Pancreas (tissue), 10 donors: ENCODE data around the gene MMS22L. TPM values are rescaled to one million over a fixed set of nuclear protein-coding genes. Genes with fewer than 3 reads are reported as not detected.

Experiments used
- ATAC-seq, 4 donors: fragments of 200-7000 bp; cut with Tn5 transposase; one replicate each; pipeline versions ENCODE4 v1.8.0 to v1.9.1; 2020; ENCODE audit warnings: mild to moderate bottlenecking in 4 of 4, moderate library complexity in 4 of 4
- DNase-seq, 6 donors: peaks; one replicate each; pipeline ENCODE4 v3.0.0-alpha.2; 2020
- FAIRE-seq: peaks from 2 replicates; lab custom pipeline; 2012; peaks lifted over from hg19 to GRCh38; lab: Jason Lieb, UNC
- H3K27ac ChIP-seq, 4 donors: fragments of 200-600 bp; sonication (generic); 1 replicate in 3 of 4; 2 replicates in 1 of 4; pipeline versions ENCODE4 v1.5.0 to v1.8.0; 2020
- H3K27me3 ChIP-seq, 4 donors: fragments of 200-600 bp; one replicate each; pipeline ENCODE4 v1.8.0; 2021
- H3K36me3 ChIP-seq, 3 donors: fragments of 200-600 bp; sonication (generic) in 1 of 3; one replicate each; pipeline versions ENCODE4 v1.5.0 to v1.8.0; 2020 to 2021
- H3K4me1 ChIP-seq, 3 donors: fragments of 200-600 bp; one replicate each; pipeline ENCODE4 v1.8.0; 2021
- H3K4me3 ChIP-seq, 4 donors: fragments of 200-600 bp; sonication (generic) in 2 of 4; one replicate each; pipeline versions ENCODE4 v1.5.0 to v1.8.0; 2020 to 2021
- H3K9me3 ChIP-seq, 4 donors: fragments of 200-600 bp; one replicate each; pipeline ENCODE4 v1.8.0; 2021
- WGBS, 2 donors: extraction: QIAGEN DNeasy Blood & Tissue Kit; methylation state at CpG; one replicate each; pipeline ENCODE4 v1.1.7; 2013; 5-methylcytosine and 5-hydroxymethylcytosine counted together
- intact Hi-C, 3 donors: fragments of 100-400 bp; cut with DNase I; formaldehyde crosslinking; loops; one replicate each; pipeline versions ENCODE4 v1.11.1 to v1.14.2; 2022
- polyA plus RNA-seq, 2 donors: library from polyadenylated mRNA; stranded (reverse); fragments of 200-250 nt; gene quantifications; one replicate each; pipeline ENCODE4 v1.2.3, GENCODE V29; 2013
- total RNA-seq, 6 donors: library from RNA; stranded (reverse); fragmentation: NEBNext Ultra II Directional in 4 of 6; extraction: Animal tissue kit (Norgen Biotek cat#: 25700) in 4 of 6; gene quantifications; one replicate each; pipeline versions ENCODE4 v1.2.1 to v1.2.4, GENCODE V29; 2021 to 2023
- TF ChIP-seq, protein P1 (sequence below), 4 donors: fragments of 200-600 bp; sonication (generic) in 3 of 4; IDR thresholded peaks; one replicate each; pipeline versions ENCODE4 v1.5.0 to v1.8.0; 2021; ENCODE audit warnings: antibody characterized with exemption in 4 of 4
- donor health status: healthy with polysubstance abuse.
- donor health status: DM: no; HTN: no; CAD: no; lungs with moderate emphysema.
- donor health status: DM: no; HTN: no; CAD: no.
- donor health status: control.
- donor health status: control.
- donor health status: Bipolar disorder and iron deficiency.
- donor health status: DM: yes; HTN: yes; CAD: no.
- donor health status: DM: no; HTN: no; CAD: no.
- donor health status: DM: no; HTN: no; CAD: no.
- donor health status: DM: yes; HTN: yes; CAD: no.

The MMS22L gene
- total and polyA plus RNA-seq, 8 donors: 0.84 to 5.0 (median 2.9) TPM

DNA sequence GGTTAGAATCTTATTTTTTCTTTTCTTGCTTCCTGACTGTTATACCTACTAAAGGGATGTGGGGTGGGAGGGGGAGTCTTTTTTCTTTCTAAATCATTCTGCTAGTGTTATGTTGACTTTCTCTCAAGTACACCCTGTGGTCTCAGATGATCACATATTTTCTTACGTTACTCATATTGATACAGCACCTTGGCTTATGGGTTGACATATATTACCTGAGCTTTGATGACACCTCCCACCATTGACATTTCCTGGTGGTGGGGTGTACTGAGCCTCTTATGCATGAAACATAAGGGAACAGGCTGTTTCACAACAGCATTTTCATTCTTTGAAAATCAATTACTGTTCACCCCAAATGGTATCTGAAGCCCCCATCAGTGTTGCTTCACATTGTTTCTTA is 169.8 kb downstream of the MMS22L start:
- TF ChIP-seq, protein P1, sequence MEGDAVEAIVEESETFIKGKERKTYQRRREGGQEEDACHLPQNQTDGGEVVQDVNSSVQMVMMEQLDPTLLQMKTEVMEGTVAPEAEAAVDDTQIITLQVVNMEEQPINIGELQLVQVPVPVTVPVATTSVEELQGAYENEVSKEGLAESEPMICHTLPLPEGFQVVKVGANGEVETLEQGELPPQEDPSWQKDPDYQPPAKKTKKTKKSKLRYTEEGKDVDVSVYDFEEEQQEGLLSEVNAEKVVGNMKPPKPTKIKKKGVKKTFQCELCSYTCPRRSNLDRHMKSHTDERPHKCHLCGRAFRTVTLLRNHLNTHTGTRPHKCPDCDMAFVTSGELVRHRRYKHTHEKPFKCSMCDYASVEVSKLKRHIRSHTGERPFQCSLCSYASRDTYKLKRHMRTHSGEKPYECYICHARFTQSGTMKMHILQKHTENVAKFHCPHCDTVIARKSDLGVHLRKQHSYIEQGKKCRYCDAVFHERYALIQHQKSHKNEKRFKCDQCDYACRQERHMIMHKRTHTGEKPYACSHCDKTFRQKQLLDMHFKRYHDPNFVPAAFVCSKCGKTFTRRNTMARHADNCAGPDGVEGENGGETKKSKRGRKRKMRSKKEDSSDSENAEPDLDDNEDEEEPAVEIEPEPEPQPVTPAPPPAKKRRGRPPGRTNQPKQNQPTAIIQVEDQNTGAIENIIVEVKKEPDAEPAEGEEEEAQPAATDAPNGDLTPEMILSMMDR (IDR thresholded peaks at IDR 0.05): no peak
- no peak for DNase-seq
- FAIRE-seq: no peak
- no peak overlapping the region for H3K27ac ChIP-seq
- intact Hi-C loops: no loop called here
- ATAC-seq: no peak
- no peaks in the 10 kb centered on the region for H3K36me3 ChIP-seq
- no peak overlapping the region for H3K4me3 ChIP-seq
- H3K27me3 ChIP-seq: no peaks in the 10 kb centered on the region
- no peaks in the 10 kb centered on the region for H3K9me3 ChIP-seq
- 67 to 79% methylated on average over 1 of the region's 1 CpG for WGBS, 2 donors
- no peaks in the 10 kb centered on the region for H3K4me1 ChIP-seq

DNA sequence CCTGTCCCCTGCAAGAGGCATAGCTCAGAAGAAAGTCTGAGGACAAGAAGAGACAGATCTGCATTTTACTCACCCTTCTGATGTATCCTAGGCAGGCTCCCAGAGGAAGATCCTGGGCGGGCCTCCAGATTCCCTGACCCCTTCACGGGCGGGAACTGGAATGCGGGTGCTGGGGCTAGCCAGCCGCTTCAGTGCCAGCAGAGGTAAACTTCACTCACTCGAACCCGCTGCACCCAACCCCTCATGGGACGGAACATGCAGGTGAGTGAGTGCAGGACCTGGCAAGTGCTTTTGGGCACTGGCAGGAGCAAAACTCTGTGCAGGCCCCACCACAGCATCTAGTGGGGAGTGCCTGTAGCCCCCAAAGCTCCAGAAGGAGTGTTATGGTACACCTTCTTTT is 171.8 kb downstream of the MMS22L start:
- WGBS, 2 donors: 95 to 96% methylated on average over 8 of the region's 8 CpGs
- TF ChIP-seq, protein P1 (IDR thresholded peaks at IDR 0.05): no peak
- DNase-seq (peak in 2 of 6 donors; percentile 15 to 40), ATAC-seq (no peak), FAIRE-seq (no peak)
- H3K4me3 ChIP-seq: no peak overlapping the region
- H3K9me3 ChIP-seq: no peaks in the 10 kb centered on the region
- no peaks in the 10 kb centered on the region for H3K4me1 ChIP-seq
- H3K27me3 ChIP-seq: no peaks in the 10 kb centered on the region
- no peak overlapping the region for H3K27ac ChIP-seq
- intact Hi-C loops: no loop called here
- no peaks in the 10 kb centered on the region for H3K36me3 ChIP-seq

DNA sequence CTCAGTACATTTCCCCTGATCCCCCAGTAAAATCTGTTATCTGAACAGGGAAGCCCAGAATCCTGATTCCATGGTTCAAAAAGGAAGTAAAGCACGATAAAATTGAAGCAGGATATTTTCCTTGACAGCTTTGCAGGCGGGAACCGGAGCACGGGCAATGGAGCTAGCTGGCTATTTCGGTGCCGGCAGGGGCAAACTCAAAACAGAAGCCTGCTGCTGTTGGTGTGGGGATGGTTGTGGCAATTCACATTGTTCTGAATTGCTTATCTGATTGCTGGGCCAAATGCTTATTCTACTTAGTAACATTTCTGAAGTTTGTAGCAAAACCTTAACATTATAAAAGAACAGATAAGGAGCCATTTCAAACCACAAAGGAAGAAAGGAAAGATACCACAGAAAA is 172.4 kb downstream of the MMS22L start:
- H3K27me3 ChIP-seq: no peaks in the 10 kb centered on the region
- H3K36me3 ChIP-seq: no peaks in the 10 kb centered on the region
- no peak for DNase-seq
- intact Hi-C loops: no loop called here
- ATAC-seq: no peak
- no peak overlapping the region for H3K27ac ChIP-seq
- TF ChIP-seq, protein P1 (IDR thresholded peaks at IDR 0.05): no peak
- H3K4me1 ChIP-seq: no peaks in the 10 kb centered on the region
- no peak overlapping the region for H3K4me3 ChIP-seq
- FAIRE-seq: no peak
- no peaks in the 10 kb centered on the region for H3K9me3 ChIP-seq
- 85 to 88% methylated on average over 6 of the region's 6 CpGs for WGBS, 2 donors

DNA sequence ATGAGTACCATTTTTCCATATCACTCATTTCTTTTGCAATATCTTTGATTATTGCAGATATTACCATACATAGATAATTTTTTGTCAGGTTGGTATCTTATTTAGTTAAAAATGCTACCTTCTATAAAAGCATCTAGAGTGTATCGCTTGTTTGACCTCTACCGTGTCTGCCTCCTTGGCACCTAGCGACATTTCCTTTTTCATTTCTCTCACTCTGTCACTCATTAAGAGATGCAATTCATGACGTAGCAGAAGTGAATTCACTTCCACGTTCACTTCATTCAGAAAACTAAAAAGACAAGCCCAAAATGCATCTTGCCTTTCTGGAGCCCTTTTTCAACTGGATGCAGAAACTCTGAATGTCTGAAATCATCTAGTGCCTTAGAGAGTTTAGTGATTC is 172.9 kb downstream of the MMS22L start:
- H3K4me3 ChIP-seq: no peak overlapping the region
- H3K9me3 ChIP-seq: no peaks in the 10 kb centered on the region
- H3K4me1 ChIP-seq: no peaks in the 10 kb centered on the region
- FAIRE-seq (no peak), DNase-seq (no peak), ATAC-seq (no peak)
- intact Hi-C loops: no loop called here
- H3K27ac ChIP-seq: no peak overlapping the region
- H3K36me3 ChIP-seq: no peaks in the 10 kb centered on the region
- TF ChIP-seq, protein P1 (IDR thresholded peaks at IDR 0.05): no peak
- H3K27me3 ChIP-seq: no peaks in the 10 kb centered on the region
- 71 to 78% methylated on average over 5 of the region's 5 CpGs for WGBS, 2 donors

DNA sequence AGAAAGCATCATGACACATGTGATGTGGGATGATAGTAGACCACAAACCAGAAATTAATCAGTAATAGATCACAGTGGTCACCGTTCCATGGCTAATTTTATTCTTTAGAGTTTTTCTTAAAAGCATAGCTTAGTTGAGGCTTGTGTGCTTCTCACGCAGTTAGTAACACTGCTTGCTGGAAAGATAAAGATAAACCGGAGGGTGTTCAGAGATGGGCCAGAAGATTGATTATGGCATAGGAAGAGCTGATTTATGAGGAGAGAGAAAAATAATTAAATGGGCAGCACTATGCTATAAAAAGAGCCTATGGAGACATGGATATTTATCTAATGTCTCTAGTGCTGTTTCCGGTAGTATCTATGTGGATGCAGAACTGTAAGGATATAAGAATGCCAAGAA is 173.6 kb downstream of the MMS22L start:
- Histone ChIP-seq H3K36me3 (no peaks in the 10 kb centered on the region), H3K27me3 (no peaks in the 10 kb centered on the region), H3K4me3 (no peak overlapping the region), H3K9me3 (no peaks in the 10 kb centered on the region), H3K27ac (no peak overlapping the region), H3K4me1 (no peaks in the 10 kb centered on the region)
- FAIRE-seq (no peak), DNase-seq (no peak), ATAC-seq (no peak)
- 78 to 79% methylated on average over 4 of the region's 4 CpGs for WGBS, 2 donors
- intact Hi-C loops: no loop called here
- TF ChIP-seq, protein P1 (IDR thresholded peaks at IDR 0.05): no peak
